GM23248 (cell line): ENCODE measurements around the gene GNB1.

Source experiments
- EZH2 ChIP-seq: fragments of 200-600 bp; sonication (generic); IDR thresholded peaks from 2 replicates; pipeline ENCODE4 v1.6.1; 2018; ENCODE audit warnings: antibody characterized with exemption, mild to moderate bottlenecking; ENCODE audit not compliant: insufficient read depth, poor library complexity, severe bottlenecking
- EZH2phosphoT487 ChIP-seq: fragments of 200-600 bp; sonication (generic); IDR thresholded peaks from 2 replicates; pipeline ENCODE4 v1.6.1; 2018; ENCODE audit warnings: antibody characterized with exemption, moderate library complexity, mild to moderate bottlenecking, low read depth; ENCODE audit not compliant: insufficient read depth

DNA sequence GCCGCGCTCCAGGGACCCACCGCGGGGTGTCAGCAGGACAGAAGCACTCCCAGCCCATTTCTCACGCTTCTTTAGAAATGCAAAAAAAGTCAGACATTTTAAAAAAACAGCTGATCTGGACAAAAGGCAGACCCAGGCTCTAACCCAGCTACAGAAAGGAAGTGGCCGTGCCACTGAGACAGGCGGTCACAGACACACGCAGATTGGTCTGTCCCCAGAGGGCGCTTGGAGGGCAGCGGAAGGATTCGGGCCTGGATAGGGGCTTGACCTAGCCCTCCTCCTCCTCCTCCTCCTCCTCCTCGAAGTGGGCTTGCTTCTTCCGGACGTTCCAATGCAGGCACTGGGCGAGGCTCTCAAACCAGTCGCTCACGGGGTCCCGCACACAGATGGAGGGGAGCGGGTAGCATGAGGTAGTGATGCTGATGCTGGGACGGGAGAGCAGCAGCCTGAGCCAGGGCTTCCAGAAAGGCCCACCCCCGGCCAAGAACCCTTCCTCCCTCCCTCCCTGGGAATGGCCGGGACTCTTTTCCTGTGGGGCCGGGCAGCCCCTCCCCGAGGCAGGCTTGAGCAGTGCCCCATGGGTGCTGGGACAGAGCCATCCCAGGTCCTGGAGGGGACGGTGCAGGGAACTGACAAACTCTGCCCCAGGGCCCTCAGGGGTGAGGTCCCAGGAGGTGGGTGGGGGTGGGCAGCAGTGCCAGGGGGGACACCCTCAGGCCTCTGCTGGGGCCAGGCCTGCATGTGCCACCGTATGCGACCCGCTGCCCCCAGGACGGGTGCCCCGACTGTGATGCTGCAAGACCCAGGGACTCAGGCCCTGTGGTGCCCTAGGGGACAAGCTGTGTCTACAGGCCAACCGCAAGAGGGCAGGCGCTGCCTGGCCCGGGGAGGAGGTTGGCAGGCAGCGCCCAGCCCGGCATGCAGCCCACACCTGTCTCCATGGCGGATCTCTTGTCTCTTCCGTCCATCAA is 138.0 kb downstream of the GNB1 start:
- TF ChIP-seq EZH2phosphoT487: no peak
- no peak for TF ChIP-seq EZH2
